Retinal pigment epithelial cell (primary cell): ENCODE results near the gene CCNQ.

Experiments used
- DNase-seq: peaks from one replicate; pipeline ENCODE4 v3.0.0-alpha.2; 2010; ENCODE audit warnings: low read depth
- H3K4me3 ChIP-seq: 2 replicates; pipeline ENCODE4 v1.5.1; 2011; ENCODE audit warnings: mild to moderate bottlenecking, low read length, control low read depth, moderate library complexity
- CTCF ChIP-seq: conservative IDR thresholded peaks from 2 replicates; pipeline ENCODE4 v1.5.1; 2011; ENCODE audit warnings: low read depth, low read length, control low read depth, inconsistent platforms

Gene CCNQ

GRCh38 chrX:153585827-153586226 lies 13.1 kb downstream of the CCNQ start:
- no peak overlapping the region for H3K4me3 ChIP-seq
- TF ChIP-seq CTCF: no peak
- no peak for DNase-seq

- no peak for TF ChIP-seq CTCF
- no peak overlapping the region for H3K4me3 ChIP-seq
- DNase-seq: no peak
Measured at GRCh38 chrX:153583433-153583832, 15.5 kb downstream of the CCNQ start.

GRCh38 chrX:153582896-153583295 lies 16.0 kb downstream of the CCNQ start:
- no peak overlapping the region for H3K4me3 ChIP-seq
- no peak for DNase-seq
- TF ChIP-seq CTCF: no peak

- peak; percentile 29 for TF ChIP-seq CTCF
- H3K4me3 ChIP-seq: no peak overlapping the region
- DNase-seq: no peak
Measured at GRCh38 chrX:153580700-153581386, 18.1 kb downstream of the CCNQ start.

GRCh38 chrX:153578889-153579288 lies 20.1 kb downstream of the CCNQ start:
- DNase-seq: no peak
- no peak overlapping the region for H3K4me3 ChIP-seq
- TF ChIP-seq CTCF: no peak

- DNase-seq: no peak
- no peak overlapping the region for H3K4me3 ChIP-seq
- TF ChIP-seq CTCF: no peak
Measured at GRCh38 chrX:153578200-153578835, 20.6 kb downstream of the CCNQ start.

GRCh38 chrX:153576961-153577360 lies 22.0 kb downstream of the CCNQ start:
- DNase-seq: no peak
- no peak for TF ChIP-seq CTCF
- H3K4me3 ChIP-seq: no peak overlapping the region
